HEK293 (cell line): ENCODE measurements around the gene HCN4.

ENCODE experiments used
- CTCF ChIP-seq: fragments of 450-650 bp; formaldehyde crosslinking; IDR thresholded peaks from 2 replicates; pipeline ENCODE4 v1.5.1; 2016; ENCODE audit warnings: missing biosample characterization, missing genetic modification characterization
- ZNF776 ChIP-seq: fragments of 450-650 bp; formaldehyde crosslinking; IDR thresholded peaks from 2 replicates; pipeline ENCODE4 v1.5.0; 2017; ENCODE audit warnings: missing biosample characterization, missing genetic modification characterization, borderline replicate concordance

- no peak for TF ChIP-seq ZNF776
- no peak for TF ChIP-seq CTCF
Observed at GRCh38 chr15:73303636-73304035, 65.1 kb downstream of the HCN4 start.
